Stimulated activated CD8-positive, alpha-beta memory T cell treated with anti-CD3 and anti-CD28 coated beads, Interleukin-12 subunit alpha, Interleukin-12 subunit beta, amount 100 ng/mL, for 1 hour (primary cell): ENCODE measurements around the gene ANXA8.

ENCODE experiments used
- DNase-seq: peaks from one replicate; pipeline ENCODE4 v3.0.0-alpha.2; 2020; ENCODE audit warnings: low read depth

ANXA8 gene

GRCh38 chr10:47447209-47447608, 36.7 kb downstream of the ANXA8 start:
- DNase-seq = no peak

GRCh38 chr10:47445720-47446119, 38.2 kb downstream of the ANXA8 start:
- DNase-seq = no peak

GRCh38 chr10:47444047-47444446, 39.9 kb downstream of the ANXA8 start:
- no peak for DNase-seq

- DNase-seq = no peak
Observed at GRCh38 chr10:47443145-47443544, 40.8 kb downstream of the ANXA8 start.

GRCh38 chr10:47442351-47442750, 41.6 kb downstream of the ANXA8 start:
- no peak for DNase-seq

GRCh38 chr10:47441938-47442337, 42.0 kb downstream of the ANXA8 start:
- no peak for DNase-seq

GRCh38 chr10:47440207-47440606, 43.7 kb downstream of the ANXA8 start:
- DNase-seq = no peak

- no peak for DNase-seq
Observed at GRCh38 chr10:47438857-47439474, 44.9 kb downstream of the ANXA8 start.

GRCh38 chr10:47435081-47435480, 48.8 kb downstream of the ANXA8 start:
- no peak for DNase-seq

GRCh38 chr10:47425813-47426419, 58.0 kb downstream of the ANXA8 start:
- no peak for DNase-seq

- DNase-seq = no peak
Observed at GRCh38 chr10:47424231-47424630, 59.7 kb downstream of the ANXA8 start.

GRCh38 chr10:47423476-47423875, 60.4 kb downstream of the ANXA8 start:
- no peak for DNase-seq

GRCh38 chr10:47421057-47421952, 62.6 kb downstream of the ANXA8 start:
- DNase-seq = no peak

- DNase-seq = no peak
Observed at GRCh38 chr10:47420305-47421056, 63.4 kb downstream of the ANXA8 start.

GRCh38 chr10:47419421-47419820, 64.5 kb downstream of the ANXA8 start:
- no peak for DNase-seq

- DNase-seq = no peak
Observed at GRCh38 chr10:47418966-47419365, 64.9 kb downstream of the ANXA8 start.

GRCh38 chr10:47418321-47418720, 65.6 kb downstream of the ANXA8 start:
- DNase-seq = no peak
